SK-N-SH (cell line): Measurements from ENCODE around the gene SPTBN5.

Experiments
- CHD2 ChIP-seq: fragments of 150-350 bp; IDR thresholded peaks from 2 replicates; pipeline ENCODE4 v1.6.1; 2018; ENCODE audit warnings: low read length; ENCODE audit not compliant: partially characterized antibody
- EP300 ChIP-seq, 2 experiments: IDR thresholded peaks; 2 replicates each; pipeline versions ENCODE4 v1.4.0 to v1.6.1; 2012; ENCODE audit warnings: borderline replicate concordance in 1 of 2, low read depth in 1 of 2, low read length in 1 of 2
- FOXM1 ChIP-seq: IDR thresholded peaks from 2 replicates; pipeline ENCODE4 v1.4.0; 2012; ENCODE audit warnings: low read depth, mild to moderate bottlenecking
- GABPA ChIP-seq: IDR thresholded peaks from 2 replicates; pipeline ENCODE4 v1.4.0; 2012; ENCODE audit warnings: low read depth, mild to moderate bottlenecking
- MAX ChIP-seq: IDR thresholded peaks from 2 replicates; pipeline ENCODE4 v1.4.0; 2012; ENCODE audit warnings: low read depth
- MXI1 ChIP-seq: IDR thresholded peaks from 2 replicates; pipeline ENCODE4 v1.6.1; 2012; ENCODE audit warnings: mild to moderate bottlenecking, low read depth, low read length, improper control_type of control experiment
- NRF1 ChIP-seq: IDR thresholded peaks from 2 replicates; pipeline ENCODE4 v1.6.1; 2012; ENCODE audit warnings: low read depth, mild to moderate bottlenecking, low read length
- RAD21 ChIP-seq: IDR thresholded peaks from 2 replicates; pipeline ENCODE4 v1.6.1; 2012; ENCODE audit warnings: mild to moderate bottlenecking, low read length
- RFX5 ChIP-seq: IDR thresholded peaks from 2 replicates; pipeline ENCODE4 v1.6.1; 2012; ENCODE audit warnings: mild to moderate bottlenecking, improper control_type of control experiment, low read length
- SIN3A ChIP-seq: IDR thresholded peaks from 2 replicates; pipeline ENCODE4 v1.6.1; 2012; ENCODE audit warnings: low read depth, mild to moderate bottlenecking, low read length, moderate library complexity, borderline replicate concordance
- TCF12 ChIP-seq: IDR thresholded peaks from 2 replicates; pipeline ENCODE4 v1.4.0; 2012
- TEAD4 ChIP-seq: IDR thresholded peaks from 2 replicates; pipeline ENCODE4 v1.4.0; 2012; ENCODE audit warnings: mild to moderate bottlenecking, borderline replicate concordance; ENCODE audit not compliant: insufficient read depth
- TF ChIP-seq, protein P1 (sequence below): fragments of 200-600 bp; sonication (generic); IDR thresholded peaks from 2 replicates; pipeline ENCODE4 v1.6.1; 2017; ENCODE audit warnings: antibody characterized with exemption, mild to moderate bottlenecking, moderate library complexity
- TF ChIP-seq, protein P2 (sequence below): IDR thresholded peaks from 2 replicates; pipeline ENCODE4 v1.4.0; 2012; ENCODE audit warnings: low read depth, borderline replicate concordance

DNA sequence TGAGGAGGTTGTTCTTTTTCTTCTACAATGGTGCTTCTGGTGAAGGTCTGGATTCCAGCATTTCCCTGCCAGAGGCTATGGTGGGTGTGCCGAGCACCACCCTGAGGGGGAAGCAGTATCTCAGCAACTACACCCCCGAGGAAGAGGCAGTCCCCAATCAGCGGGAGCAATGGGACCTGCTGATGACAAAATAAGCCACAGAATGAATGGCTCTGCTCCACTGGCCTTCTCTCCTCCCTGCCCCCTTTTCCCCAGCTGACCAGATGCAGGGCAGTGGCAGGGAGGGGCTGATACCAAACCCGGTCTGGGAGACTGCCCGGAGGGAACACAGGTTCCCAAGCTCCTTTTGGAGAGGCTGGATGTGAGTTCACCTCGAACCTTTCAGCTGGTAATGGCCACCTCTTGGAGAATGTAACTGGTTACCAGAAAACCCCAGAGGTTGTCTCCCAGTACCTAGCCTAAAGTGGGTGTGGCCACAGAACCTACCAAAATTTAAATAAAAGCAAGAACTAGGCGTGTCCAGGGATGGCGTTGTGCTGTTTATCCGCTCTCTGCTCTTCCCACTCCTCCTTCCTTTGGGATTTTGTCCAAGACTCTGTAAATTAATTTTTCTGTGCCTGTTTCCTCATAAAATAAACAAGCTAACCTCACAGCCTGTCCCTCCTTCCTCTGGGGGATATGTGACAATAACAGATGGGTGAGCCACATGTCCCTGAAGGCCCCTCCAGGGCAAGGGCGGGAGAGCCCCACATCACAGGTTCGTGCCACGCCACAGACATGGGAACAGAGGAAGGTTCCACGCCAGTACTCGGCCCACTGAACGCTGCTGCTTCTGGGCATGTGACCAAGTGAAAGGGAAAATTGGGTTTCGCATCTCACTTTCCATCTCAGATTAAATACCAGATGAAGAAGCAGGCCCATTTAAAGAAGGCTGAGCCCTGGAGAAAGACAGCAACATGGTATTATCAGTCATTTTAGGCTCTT is 35.1 kb upstream of the SPTBN5 start:
- no peak for TF ChIP-seq RFX5
- TF ChIP-seq, protein P1, sequence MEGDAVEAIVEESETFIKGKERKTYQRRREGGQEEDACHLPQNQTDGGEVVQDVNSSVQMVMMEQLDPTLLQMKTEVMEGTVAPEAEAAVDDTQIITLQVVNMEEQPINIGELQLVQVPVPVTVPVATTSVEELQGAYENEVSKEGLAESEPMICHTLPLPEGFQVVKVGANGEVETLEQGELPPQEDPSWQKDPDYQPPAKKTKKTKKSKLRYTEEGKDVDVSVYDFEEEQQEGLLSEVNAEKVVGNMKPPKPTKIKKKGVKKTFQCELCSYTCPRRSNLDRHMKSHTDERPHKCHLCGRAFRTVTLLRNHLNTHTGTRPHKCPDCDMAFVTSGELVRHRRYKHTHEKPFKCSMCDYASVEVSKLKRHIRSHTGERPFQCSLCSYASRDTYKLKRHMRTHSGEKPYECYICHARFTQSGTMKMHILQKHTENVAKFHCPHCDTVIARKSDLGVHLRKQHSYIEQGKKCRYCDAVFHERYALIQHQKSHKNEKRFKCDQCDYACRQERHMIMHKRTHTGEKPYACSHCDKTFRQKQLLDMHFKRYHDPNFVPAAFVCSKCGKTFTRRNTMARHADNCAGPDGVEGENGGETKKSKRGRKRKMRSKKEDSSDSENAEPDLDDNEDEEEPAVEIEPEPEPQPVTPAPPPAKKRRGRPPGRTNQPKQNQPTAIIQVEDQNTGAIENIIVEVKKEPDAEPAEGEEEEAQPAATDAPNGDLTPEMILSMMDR = no peak
- no peak for TF ChIP-seq GABPA
- no peak for TF ChIP-seq FOXM1
- no peak for TF ChIP-seq RAD21
- TF ChIP-seq CHD2 = no peak
- TF ChIP-seq SIN3A = no peak
- no peak for TF ChIP-seq EP300 (IDR thresholded peaks at IDR 0.05; ENCODE audit: borderline replicate concordance in 1 of 2, low read depth in 1 of 2, low read length in 1 of 2)
- no peak for TF ChIP-seq MXI1
- TF ChIP-seq, protein P2, sequence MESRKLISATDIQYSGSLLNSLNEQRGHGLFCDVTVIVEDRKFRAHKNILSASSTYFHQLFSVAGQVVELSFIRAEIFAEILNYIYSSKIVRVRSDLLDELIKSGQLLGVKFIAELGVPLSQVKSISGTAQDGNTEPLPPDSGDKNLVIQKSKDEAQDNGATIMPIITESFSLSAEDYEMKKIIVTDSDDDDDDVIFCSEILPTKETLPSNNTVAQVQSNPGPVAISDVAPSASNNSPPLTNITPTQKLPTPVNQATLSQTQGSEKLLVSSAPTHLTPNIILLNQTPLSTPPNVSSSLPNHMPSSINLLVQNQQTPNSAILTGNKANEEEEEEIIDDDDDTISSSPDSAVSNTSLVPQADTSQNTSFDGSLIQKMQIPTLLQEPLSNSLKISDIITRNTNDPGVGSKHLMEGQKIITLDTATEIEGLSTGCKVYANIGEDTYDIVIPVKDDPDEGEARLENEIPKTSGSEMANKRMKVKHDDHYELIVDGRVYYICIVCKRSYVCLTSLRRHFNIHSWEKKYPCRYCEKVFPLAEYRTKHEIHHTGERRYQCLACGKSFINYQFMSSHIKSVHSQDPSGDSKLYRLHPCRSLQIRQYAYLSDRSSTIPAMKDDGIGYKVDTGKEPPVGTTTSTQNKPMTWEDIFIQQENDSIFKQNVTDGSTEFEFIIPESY = no peak
- TF ChIP-seq NRF1 = no peak
- no peak for TF ChIP-seq MAX
- no peak for TF ChIP-seq TEAD4
- TF ChIP-seq TCF12 = no peak
